ENCODE measurements around the gene APOL5. TPM values are rescaled to one million over a fixed set of nuclear protein-coding genes. Genes with fewer than 3 reads are reported as not detected.

The APOL5 gene
- total and polyA plus RNA-seq, 2 donors (not counting 1 experiment from before 2014, with no cell fraction given) = 0.06 TPM; not detected in 1

DNA sequence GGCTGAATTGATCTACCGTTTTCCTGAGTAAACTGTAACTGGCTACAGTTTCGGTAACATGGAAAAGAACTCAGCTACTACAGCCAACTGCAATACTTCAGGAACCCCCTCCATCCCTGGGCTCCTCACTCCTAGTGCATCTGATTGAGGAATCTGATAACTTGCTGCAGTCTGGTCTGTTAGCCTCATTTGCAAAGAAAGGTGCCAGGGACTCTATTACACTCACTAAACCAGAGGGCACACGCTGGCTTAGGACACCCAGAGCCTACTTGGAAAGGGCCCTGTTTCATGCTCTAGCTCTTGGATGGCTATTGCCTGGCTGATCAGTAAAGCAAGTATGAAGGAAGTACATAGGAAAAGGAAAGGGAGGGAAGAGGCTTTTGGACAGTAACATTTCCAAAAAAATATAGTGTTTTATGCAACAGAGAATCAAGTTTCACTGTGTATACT lies 22.3 kb downstream of the APOL5 start:
- Histone ChIP-seq H3K4me1 (ENCODE audit: control insufficient read depth, extremely low read depth, insufficient read depth, low read length) (peaks cover 28% of the 10 kb centered on the region), H3K9me3 (ENCODE audit: control insufficient read depth, insufficient read depth, low read depth, low read length) (no peaks in the 10 kb centered on the region), H3K36me3 (ENCODE audit: control insufficient read depth, insufficient read depth, low read length) (peaks cover 14% of the 10 kb centered on the region), H3K9ac (ENCODE audit: insufficient read depth, low read length) (no peak overlapping the region), H3K27me3 (ENCODE audit: control insufficient read depth, insufficient read depth, low read length) (no peaks in the 10 kb centered on the region), H3K4me2 (ENCODE audit: extremely low read depth, insufficient read depth, low read length) (no peak overlapping the region), H4K20me1 (ENCODE audit: control insufficient read depth, extremely low read depth, insufficient read depth, low read length) (no peaks in the 10 kb centered on the region), H3K79me2 (ENCODE audit: control insufficient read depth, insufficient read depth, low read length) (no peaks in the 10 kb centered on the region), H3K4me3 (replicated peaks in 1 of 4; ENCODE audit: control extremely low read depth in 1 of 4, insufficient read depth in 1 of 4, low read depth in 3 of 4, low read length in 4 of 4) (no peak overlapping the region), H3K27ac (ENCODE audit: insufficient read depth, low read length) (no peak overlapping the region), H2AFZ (ENCODE audit: low read length) (no peak overlapping the region)
- TF ChIP-seq, protein P1, sequence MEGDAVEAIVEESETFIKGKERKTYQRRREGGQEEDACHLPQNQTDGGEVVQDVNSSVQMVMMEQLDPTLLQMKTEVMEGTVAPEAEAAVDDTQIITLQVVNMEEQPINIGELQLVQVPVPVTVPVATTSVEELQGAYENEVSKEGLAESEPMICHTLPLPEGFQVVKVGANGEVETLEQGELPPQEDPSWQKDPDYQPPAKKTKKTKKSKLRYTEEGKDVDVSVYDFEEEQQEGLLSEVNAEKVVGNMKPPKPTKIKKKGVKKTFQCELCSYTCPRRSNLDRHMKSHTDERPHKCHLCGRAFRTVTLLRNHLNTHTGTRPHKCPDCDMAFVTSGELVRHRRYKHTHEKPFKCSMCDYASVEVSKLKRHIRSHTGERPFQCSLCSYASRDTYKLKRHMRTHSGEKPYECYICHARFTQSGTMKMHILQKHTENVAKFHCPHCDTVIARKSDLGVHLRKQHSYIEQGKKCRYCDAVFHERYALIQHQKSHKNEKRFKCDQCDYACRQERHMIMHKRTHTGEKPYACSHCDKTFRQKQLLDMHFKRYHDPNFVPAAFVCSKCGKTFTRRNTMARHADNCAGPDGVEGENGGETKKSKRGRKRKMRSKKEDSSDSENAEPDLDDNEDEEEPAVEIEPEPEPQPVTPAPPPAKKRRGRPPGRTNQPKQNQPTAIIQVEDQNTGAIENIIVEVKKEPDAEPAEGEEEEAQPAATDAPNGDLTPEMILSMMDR (conservative IDR thresholded peaks at IDR 0.05 in 1 of 2, IDR thresholded peaks at IDR 0.05 in 1 of 2; ENCODE audit: low read depth in 1 of 2, low read length in 2 of 2) = no peak
- no peak for TF ChIP-seq EZH2 (IDR thresholded peaks at IDR 0.05; ENCODE audit: low read length, missing control alignments)
- DNase-seq (ENCODE audit: low read depth in 2 of 2) = no peak

DNA sequence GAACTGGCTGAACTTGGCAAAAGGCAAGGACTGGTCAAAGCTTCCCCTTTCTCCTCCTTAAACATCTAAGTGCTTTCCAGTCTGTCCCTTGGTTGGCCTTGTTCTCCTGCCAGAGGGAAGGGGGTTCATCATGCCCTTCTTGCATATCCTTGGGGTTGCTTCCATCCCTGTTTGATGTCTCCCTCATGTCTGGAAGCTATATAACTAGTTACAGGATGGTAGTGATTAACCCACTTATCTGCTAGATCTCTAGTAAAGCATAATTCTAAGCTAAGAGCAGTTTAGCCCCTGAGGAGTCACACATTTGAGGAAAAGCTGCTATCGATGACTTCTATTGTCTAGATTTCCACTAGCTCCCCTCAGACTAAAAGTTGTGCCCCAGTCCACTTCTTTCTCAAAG lies 22.9 kb downstream of the APOL5 start:
- no peaks in the 10 kb centered on the region for H3K27me3 ChIP-seq (ENCODE audit: control insufficient read depth, insufficient read depth, low read length)
- DNase-seq (ENCODE audit: low read depth in 2 of 2) = no peak

DNA sequence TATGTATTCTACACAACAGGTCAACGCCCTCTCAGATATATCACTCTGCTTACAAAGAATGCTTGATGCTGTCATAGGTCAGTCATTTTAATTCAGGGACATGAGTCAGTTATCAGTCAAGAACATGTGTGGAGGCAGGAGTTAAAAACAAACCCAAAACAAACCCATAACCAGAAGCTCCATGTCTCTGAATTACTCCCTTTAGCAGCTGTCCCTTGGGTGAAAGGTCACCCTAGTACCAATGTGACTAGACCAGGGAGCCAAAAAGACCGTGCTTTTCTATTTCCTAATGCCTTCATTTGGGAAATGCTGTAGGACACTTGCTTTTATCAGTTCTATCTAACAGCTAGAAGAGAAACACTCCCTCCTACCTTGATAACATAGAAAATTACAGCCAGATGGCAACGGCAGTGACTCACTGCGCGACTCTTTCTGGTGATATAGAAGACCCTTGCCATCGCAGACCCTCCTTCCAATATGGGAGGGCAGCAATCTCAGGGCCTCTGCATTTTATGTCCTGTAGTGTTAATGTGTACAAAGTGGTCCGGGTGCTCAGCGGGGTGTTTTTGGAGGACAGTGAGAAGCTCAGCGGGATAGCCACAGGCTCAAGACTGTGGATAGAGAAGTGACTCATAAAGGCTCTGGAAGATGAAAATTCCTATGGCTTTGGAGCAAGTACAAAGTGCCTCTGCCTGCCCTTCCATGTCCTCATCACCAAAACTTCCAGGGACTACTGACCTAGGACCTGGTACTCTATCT lies 24.8 kb downstream of the APOL5 start:
- H3K4me3 ChIP-seq (replicated peaks in 1 of 4; ENCODE audit: control extremely low read depth in 1 of 4, insufficient read depth in 1 of 4, low read depth in 3 of 4, low read length in 4 of 4) = no peak overlapping the region
- H3K9me3 ChIP-seq (ENCODE audit: control insufficient read depth, insufficient read depth, low read depth, low read length) = no peaks in the 10 kb centered on the region
- H3K79me2 ChIP-seq (ENCODE audit: control insufficient read depth, insufficient read depth, low read length) = peaks cover 3% of the 10 kb centered on the region
- peak overlapping the region; percentile 93 for H3K27ac ChIP-seq (ENCODE audit: insufficient read depth, low read length)
- H3K4me1 ChIP-seq (ENCODE audit: control insufficient read depth, extremely low read depth, insufficient read depth, low read length) = peaks cover 33% of the 10 kb centered on the region
- H4K20me1 ChIP-seq (ENCODE audit: control insufficient read depth, extremely low read depth, insufficient read depth, low read length) = no peaks in the 10 kb centered on the region
- peak; percentile 76 to 89 for DNase-seq (ENCODE audit: low read depth in 2 of 2)
- peak overlapping the region; percentile 68 for H3K4me2 ChIP-seq (ENCODE audit: extremely low read depth, insufficient read depth, low read length)
- no peak for TF ChIP-seq EZH2 (IDR thresholded peaks at IDR 0.05; ENCODE audit: low read length, missing control alignments)
- TF ChIP-seq, protein P1 (conservative IDR thresholded peaks at IDR 0.05 in 1 of 2, IDR thresholded peaks at IDR 0.05 in 1 of 2; ENCODE audit: low read depth in 1 of 2, low read length in 2 of 2) = no peak
- H2AFZ ChIP-seq (ENCODE audit: low read length) = no peak overlapping the region
- H3K36me3 ChIP-seq (ENCODE audit: control insufficient read depth, insufficient read depth, low read length) = peaks cover 12% of the 10 kb centered on the region
- H3K27me3 ChIP-seq (ENCODE audit: control insufficient read depth, insufficient read depth, low read length) = no peaks in the 10 kb centered on the region
- peak overlapping the region; percentile 22 for H3K9ac ChIP-seq (ENCODE audit: insufficient read depth, low read length)

More for the DNA sequence above, 22.9 kb downstream of the APOL5 start:
- H3K4me1 ChIP-seq (ENCODE audit: control insufficient read depth, extremely low read depth, insufficient read depth, low read length) = peaks cover 28% of the 10 kb centered on the region
- no peak overlapping the region for H3K9ac ChIP-seq (ENCODE audit: insufficient read depth, low read length)
- H3K4me2 ChIP-seq (ENCODE audit: extremely low read depth, insufficient read depth, low read length) = no peak overlapping the region
- no peak overlapping the region for H3K27ac ChIP-seq (ENCODE audit: insufficient read depth, low read length)
- H3K4me3 ChIP-seq (replicated peaks in 1 of 4; ENCODE audit: control extremely low read depth in 1 of 4, insufficient read depth in 1 of 4, low read depth in 3 of 4, low read length in 4 of 4) = no peak overlapping the region
- no peak overlapping the region for H2AFZ ChIP-seq (ENCODE audit: low read length)
- no peaks in the 10 kb centered on the region for H4K20me1 ChIP-seq (ENCODE audit: control insufficient read depth, extremely low read depth, insufficient read depth, low read length)
- H3K9me3 ChIP-seq (ENCODE audit: control insufficient read depth, insufficient read depth, low read depth, low read length) = no peaks in the 10 kb centered on the region
- no peaks in the 10 kb centered on the region for H3K79me2 ChIP-seq (ENCODE audit: control insufficient read depth, insufficient read depth, low read length)
- TF ChIP-seq, protein P1 (conservative IDR thresholded peaks at IDR 0.05 in 1 of 2, IDR thresholded peaks at IDR 0.05 in 1 of 2; ENCODE audit: low read depth in 1 of 2, low read length in 2 of 2) = no peak
- no peak for TF ChIP-seq EZH2 (IDR thresholded peaks at IDR 0.05; ENCODE audit: low read length, missing control alignments)
- H3K36me3 ChIP-seq (ENCODE audit: control insufficient read depth, insufficient read depth, low read length) = peaks cover 15% of the 10 kb centered on the region
